NCI-H146 (cell line): ENCODE measurements around the gene P3H2.

Experiments used
- DNase-seq: peaks from one replicate; lab custom pipeline; 2025; lab: John Stamatoyannopoulos, UW

The P3H2 gene

DNA sequence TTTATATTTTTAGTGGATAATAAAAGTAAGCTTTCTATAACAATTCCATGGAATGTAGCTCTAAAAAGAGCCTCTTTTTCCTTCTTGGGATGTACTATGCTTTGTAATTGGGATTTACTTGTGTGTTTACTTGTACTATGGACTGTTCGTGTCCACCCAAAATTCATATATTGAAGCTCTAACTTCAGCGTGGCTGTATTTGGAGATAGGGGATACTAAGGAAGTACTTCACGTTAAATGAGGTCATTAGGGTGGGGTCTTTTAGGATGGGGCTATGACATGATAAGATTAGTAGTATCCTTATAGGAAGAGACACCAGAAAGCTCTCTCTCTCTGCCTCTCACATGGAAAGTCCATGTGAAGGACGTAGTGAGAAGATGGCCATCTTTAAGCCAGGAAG lies 64.9 kb downstream of the P3H2 start:
- DNase-seq: no peak

DNA sequence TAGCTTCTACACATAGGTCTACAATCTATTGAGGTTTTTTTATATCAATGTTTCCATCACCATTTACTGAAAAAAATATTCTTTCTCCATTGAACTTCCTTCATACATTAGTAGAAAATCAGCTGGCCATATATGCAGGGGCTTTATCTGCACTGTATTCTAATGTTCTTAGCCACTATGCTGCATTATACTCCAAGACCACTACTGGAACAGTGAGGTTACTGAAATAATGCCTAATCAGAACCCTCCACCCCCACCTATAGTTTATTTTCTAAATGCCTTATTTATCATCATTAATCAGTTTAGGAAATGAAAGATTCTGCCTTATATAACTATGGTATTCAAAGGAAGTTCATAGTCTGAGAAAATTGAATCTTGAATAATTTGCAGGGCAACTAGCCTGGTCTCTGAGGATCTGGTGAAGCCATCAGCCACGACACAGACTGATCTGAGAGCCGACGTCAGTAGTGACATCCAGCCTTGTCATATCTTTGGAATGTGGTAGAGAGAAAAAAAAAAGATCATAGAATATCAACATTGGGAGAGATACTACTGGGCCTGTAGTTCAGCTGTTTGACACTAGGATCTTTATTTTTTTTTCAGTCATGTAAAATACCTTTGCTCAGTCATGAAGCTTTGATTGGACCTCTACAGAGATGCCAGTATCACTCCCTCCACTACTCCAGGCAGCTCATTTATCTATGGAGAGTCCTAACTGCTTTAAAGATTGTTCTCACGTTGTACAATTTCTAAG lies 66.6 kb downstream of the P3H2 start:
- no peak for DNase-seq

DNA sequence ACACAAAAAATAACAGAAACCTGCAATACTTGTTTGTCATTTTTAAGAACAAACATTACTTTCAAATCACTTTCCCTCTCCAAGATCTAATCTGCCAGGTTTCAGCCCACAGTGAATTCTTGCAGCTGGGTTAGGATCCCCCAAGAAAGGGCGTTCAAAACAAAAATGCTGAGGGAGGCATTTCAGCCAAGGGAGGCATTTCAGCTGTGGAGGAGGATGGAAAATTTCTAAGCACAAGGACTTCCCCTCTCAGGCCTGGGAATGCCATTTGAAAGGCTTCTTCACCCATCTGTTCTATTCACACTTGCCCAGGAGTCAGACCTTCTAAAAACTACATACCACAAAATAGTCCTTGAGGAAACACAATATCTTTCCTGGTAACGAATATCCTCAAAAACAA lies 69.1 kb downstream of the P3H2 start:
- DNase-seq: no peak

DNA sequence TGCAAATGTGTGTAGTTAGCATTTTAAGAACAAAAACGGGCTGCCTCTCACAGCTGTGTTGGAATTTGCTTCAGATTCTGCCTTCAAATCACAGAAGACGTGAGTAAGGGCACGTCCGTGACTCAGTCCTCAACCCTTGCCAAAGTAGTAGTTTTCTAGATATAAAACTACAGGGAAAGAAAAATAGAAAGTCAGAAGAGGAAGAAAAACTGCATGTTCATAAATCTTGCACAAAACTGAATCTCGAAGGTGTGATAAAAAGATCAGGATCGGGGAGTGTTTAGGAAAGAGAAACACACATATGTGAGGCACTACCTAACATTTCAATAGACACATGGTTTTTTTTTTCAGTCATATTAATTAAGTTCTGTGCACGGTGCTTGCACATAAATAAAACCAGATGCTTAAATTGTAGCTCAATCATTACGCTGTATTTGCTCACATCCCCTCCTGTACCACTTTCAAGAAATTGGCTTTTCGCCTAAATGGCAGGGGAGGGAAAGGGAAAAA lies 71.7 kb downstream of the P3H2 start:
- no peak for DNase-seq

DNA sequence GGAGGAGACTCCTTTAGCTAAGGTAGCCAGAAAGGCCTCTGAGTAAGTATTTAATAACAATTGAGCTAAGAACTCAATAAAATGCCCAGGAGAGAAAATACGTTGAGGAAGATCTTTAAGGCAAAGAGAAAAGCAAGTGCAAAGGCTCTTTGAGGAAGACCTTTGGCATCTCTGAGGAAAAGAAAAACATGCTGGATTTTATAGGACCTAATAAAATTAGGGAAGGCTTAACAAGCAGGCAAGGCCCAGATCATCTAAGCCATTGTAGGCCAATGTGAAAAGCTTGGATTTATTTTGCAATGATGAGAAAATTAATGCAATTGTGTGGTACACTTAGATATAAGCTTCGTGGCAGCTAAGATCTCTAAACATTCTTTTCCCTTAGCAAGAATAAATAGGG lies 75.7 kb downstream of the P3H2 start:
- DNase-seq: no peak

DNA sequence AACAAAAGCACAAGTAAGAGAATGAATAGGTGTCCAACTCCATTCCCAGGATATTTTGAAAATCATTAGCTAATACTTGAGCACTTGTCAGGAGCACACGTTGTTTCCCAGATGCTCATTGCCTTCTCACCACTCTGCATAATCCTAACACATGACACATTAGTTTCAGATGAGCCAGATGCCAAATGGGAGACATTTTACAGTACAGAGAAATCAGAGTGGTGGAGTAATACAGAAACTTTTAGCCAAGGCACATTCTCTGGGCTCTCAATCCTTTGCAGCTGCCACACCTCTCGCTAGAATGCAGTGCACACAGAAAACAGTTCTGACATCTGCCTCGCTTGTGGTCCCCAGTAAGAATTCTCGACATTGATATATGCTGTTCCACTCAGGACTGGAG lies 76.6 kb downstream of the P3H2 start:
- DNase-seq: no peak

DNA sequence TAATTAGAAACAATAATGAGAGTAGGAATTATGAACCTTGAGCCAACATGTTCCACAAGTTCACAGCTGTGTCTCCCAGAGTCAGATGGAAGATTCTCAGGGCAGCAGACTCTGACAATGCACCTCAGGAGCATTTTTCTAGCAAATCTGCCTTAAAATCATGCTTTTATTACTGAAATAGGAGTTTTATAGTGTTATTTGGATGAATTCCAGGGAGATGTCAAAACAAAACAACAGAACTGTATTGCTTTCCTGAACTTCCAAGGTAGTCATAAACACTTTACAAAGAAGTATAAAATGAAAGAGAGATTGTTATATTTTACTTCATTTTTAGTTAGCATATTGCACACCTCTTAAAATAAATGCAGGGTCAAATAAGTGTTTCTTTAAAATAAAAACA lies 77.0 kb downstream of the P3H2 start:
- no peak for DNase-seq

DNA sequence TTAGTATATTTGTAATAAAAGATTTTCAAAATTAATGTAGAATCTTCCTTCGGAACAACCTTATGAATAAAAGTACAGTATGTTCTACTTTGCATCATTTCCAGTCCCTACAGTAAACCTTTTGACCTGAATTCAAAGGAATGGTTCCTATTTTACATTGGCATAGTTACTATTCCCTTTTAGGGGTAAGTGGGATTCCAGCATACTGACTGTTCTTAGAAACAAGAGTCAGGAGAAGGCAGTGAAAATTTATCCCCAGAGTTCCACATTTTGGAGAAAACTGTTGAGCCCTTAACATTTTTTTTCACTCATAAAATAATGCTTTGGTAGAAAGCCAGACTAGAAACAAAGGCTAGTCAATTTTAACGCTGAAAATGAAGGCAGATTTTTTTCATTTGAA lies 78.1 kb downstream of the P3H2 start:
- DNase-seq: no peak

DNA sequence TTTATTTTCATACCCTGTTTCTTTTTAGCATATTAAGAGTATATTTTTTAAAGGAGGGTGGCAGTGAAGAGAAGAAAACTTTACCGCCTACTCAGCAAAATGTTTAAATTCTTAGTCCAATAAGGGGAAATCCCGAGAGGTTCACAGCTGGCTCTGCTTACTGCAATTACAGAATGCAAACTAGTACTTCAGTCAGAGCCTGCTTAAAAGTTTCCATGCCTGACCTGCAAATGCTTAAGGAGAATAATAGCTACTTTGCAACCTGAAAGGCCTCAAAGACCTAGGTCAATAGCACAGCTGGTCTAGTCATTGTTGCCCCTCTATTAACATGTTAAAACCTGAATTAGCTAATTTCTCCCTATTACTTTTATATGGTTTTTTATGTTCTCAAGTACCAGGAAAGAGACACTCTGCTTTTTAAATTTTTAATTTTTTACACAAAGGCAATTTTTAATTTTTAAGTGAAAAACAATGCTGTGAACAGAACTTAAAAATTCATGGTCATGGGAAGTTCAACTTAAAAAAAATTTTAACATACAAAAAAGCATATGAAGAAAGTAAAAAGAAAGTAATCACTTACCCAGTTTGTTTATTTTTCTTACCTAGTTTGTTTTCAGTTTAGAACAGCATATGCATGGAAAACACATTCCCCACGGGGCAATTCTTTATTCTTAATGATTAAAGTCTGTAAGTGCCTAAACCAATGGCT lies 79.2 kb downstream of the P3H2 start:
- no peak for DNase-seq

DNA sequence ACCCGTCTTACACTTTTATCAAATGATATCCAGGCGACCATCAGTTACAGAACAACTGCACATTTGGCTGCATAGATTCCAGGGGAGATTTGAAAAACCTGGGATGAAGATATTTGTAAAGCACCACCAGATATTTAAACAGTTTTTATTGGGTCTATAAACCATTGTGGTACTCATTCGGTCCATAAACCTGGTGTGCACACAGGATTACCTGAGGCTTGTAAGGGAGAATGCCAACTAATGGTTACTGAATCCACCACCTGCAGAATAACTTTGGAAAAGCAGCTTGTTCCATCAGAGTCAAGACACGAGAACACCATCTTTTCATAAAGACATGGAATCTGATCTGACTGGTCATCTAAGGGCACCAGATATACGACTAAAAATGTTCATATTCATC lies 80.6 kb downstream of the P3H2 start:
- DNase-seq: no peak

DNA sequence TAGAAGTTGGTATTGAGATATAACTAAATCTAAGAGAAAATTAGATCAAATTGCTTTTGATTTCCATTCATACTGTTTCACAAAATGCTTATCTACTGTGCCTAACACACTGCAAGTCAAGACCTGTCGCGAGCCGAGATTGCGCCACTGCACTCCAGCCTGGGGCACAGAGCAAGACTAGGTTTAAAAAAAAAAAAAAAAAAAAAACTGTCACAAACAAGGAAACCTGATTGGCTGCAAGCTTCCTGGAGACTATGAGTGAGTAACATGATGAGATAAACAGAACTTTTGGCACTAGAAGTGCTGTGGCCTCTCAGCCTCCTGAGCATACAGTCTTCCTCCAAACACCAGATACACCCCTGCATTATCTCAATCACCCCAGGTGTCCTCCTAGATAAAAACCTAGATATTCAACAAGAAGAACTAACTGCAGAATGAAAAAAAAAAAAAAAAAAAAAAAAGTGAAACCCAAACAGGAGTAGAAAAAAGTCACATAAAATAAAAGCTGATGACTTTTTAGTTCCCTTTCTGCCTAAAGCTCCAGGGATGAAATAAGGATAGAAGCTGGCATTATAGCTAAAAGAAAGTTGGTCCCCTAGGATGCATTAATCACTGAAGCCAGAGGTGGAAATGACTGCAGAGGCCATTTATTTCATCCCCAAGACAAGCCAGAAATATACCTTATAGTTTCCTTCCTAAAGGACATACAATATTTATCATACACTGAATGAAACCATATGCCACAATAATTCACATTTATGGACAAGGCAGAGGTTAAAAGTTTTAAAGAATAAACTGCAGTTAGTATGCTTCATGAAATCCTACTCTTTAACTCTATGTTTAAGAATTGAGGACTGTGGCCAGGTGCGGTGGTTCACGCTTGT lies 82.4 kb downstream of the P3H2 start:
- peak; percentile 24 for DNase-seq

DNA sequence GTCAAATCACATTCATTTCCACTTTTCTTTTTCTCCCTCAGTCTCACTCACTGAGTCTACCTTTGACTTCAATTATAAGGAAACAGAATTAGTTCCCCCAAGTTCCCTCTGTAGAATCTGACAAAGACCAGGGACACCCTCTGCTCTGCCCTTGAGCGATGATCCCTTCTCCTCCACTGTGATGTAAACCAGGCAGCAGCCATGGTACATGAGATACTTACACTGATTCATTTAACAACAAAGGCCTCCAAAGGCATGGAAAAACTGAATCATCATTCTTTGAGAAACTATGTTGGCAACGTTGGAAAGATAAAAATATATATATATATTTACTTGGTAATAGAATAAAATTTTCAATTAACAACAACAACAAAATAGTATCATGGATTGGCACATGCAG lies 84.1 kb downstream of the P3H2 start:
- no peak for DNase-seq

DNA sequence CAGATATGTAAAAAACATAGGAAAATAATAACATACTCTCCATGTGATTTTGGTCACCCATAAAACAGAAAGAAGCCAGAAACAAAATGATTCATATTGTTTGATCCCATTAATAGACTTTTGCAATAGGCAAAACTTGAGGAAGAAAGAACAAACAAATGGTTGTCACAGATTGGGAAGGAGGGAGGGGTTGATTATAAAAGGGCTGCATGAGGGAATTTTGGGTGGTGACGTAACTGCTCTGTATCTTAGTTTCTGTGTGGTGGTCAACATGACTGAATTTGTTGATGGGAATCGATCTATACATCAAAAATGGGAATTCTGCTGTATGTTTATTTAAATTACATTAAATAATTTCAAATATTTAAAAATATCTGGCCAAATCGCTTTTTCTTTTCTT lies 86.3 kb downstream of the P3H2 start:
- no peak for DNase-seq

DNA sequence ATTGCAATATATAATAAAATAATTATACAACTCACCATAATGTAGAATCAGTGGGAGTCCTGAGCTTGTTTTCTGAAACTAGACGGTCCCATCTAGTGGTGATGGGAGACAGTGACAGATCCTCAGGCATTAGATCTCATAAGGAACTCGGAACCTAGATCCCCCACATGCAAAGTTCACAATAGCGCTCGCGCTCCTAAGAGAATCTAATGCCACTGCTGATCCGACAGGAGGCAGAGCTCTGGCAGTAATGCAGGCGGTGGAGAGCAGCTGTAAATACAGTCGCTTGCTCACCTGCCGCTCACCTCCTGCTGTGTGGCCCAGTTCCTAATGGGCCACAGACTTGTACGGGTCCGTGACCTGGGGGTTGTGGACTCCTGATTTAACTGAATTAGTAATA lies 87.8 kb downstream of the P3H2 start:
- peak; percentile 36 for DNase-seq

DNA sequence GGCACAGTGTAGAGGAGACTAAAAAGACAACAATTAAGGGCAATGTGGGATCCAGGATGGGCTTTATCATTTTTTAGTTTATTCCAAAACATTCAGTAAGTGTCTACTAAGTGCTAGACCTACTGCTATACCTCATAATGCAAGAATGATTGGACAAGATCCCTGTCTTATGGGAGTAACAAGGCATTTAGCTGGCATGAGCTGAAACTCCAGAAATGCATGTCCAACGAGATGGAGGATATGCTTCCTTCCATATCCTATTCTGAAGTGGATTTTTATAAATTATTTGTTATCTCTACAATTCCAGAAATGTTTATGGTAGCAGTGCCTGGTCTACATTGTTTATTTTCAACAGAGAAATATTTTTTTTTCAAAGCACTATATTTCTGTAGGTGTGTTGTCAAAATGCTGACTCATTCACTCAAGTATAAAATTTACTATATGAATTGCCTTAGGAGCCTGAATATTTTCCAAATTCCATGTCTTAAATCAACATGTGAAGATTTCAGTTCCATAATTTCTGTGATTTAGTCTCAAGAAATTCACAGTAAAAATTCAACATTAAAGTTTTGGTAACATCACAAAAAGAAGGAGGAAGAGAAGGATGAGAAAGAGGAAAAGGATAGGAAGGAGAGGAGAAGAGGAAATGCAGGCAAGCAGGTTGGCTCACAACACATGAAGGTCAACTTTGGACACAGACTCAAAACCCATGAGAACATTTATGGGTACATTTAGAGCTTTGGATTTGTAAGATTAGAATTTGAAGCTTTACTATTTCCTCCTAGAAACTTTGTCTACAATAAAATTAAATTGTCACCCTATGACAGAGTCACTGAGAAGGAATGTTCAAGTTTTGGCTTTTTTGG lies 88.6 kb downstream of the P3H2 start:
- DNase-seq: no peak

DNA sequence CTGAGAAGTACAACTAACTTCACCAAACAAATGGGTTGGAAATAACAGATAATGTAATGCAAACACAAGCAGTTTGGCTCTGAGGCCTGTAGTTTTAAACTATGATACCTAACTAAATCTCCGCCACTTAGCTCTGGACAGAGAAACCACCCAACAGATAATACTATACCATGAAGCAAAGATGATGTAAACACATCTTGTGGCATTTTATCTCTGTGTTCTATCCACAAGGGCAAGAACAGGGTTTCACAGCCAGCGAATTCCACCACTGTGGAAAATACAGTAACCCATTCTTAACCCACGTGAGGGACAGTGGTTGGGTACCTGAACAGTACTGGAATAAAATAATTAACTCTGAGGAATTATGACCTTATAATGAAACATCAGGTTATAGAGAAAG lies 93.6 kb downstream of the P3H2 start:
- no peak for DNase-seq

DNA sequence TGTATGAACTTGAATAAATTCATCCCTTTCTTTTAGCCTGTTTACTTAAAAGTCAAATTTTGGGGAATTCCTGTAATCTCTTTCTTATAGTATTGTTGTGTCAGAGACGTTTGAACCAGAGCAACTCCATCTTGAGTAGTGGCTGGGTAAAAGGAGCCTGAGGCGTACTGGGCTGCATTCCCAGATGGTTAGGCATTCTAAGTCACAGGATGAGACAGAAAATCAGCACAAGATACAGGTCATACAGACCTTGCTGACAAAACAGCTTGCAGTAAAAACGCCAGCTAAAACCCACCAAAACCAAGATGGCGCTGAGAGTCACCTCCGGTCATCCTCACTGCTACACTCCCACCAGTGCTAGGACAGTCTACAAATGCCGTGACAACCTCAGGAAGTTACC lies 94.5 kb downstream of the P3H2 start:
- no peak for DNase-seq

DNA sequence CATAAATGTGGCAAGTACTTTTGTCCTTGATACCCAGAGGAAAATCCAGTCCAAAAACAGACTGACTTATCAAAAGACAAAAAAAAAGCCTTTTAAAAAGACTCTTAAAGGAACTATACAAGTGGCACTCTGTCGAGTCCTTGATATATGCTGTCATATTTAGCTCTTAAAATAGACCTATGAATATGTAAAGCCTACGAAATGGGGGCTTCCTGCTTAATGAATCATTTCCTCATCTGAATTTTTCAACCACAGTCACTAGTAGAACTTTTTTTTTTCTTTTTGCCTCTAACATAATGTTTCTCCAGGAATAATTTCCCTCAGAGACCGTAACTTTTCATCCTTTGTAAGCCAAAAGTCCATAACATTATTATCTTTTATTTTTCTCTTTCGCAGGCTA lies 95.8 kb downstream of the P3H2 start:
- no peak for DNase-seq

DNA sequence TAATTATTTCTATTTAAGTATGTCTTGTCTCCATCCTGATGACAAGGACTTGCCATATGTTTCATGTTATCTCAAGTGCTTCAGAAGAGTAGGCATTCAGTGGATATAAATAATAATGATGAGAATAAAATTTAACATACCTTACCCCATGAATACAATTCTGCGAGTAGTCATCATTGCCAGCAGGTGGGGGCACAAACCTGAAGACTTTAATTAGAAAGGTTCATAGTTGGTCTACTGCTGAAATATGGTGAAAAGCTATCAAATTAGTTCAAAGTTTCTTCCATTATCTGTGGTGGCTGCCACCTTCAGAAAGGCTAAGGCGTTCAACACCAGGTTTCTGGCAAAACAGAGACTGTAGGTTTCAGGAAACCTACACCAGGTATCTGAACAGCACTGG lies 100.9 kb downstream of the P3H2 start:
- no peak for DNase-seq

DNA sequence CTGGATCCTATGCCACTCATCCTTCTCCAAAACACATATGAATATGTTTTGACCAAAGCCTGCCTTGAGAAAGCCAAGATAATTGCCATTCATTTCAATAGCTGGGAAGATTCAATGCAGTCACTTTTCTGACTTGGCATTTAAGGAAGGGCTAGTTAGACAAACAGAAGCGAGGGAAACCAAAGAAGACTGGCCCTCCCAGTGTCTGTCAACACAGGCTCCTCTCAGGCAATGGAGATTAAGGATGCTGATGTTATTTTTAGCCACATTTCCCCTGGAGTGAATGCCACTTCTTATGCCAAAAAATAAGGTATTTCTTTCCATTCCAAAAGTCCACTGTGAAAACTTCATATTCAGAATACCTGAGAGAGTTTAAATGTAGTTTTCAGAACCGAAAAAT lies 101.7 kb downstream of the P3H2 start:
- no peak for DNase-seq

DNA sequence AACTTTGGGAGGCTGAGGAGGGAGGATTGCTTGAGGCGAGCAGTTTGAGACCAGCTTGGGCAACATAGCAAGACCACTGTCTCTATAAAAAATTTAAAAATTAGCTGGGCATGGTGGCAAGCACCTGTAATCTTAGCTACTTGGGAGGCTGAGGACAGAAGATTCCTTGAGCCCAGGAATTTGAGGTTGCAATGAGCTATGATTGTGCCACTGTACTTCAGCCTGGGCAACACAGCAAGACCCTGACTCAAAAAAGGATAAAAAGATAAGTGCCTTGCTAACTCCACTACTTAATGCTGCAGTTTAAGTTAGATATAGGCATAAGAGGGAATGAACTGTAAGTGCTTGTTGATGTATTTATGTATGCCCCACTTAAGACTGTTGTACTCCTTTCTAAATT lies 102.2 kb downstream of the P3H2 start:
- no peak for DNase-seq
